HG03108 (cell line): ENCODE measurements around the gene PDE5A.
"Not testable (repeated sequence)": the region's sequence is repeated elsewhere in the genome, so short reads cannot be mapped to it uniquely, and the experiment has no call there.

ENCODE experiments used
- ATAC-seq: cut with Tn5 transposase; IDR thresholded peaks from one replicate; pipeline ENCODE4 v1.9.1; 2021; ENCODE audit warnings: moderate library complexity; ENCODE audit not compliant: unreplicated experiment

The PDE5A gene

GRCh38 chr4:119628281-119629141 lies at the start of gene PDE5A:
TSS of gene PDE5A (minus strand) at chr4:119628804. CDS start at chr4:119628671, 133 bp downstream.
- ATAC-seq, result peak; percentile 94

GRCh38 chr4:119676101-119676500 lies 47.5 kb upstream of the PDE5A start:
- no peak for ATAC-seq

GRCh38 chr4:119675391-119675790 lies 46.8 kb upstream of the PDE5A start:
- no peak for ATAC-seq

- ATAC-seq, result no peak
Observed at GRCh38 chr4:119672938-119673337, 44.3 kb upstream of the PDE5A start.

GRCh38 chr4:119672086-119672485 lies 43.5 kb upstream of the PDE5A start:
- ATAC-seq, result no peak

GRCh38 chr4:119671205-119671604 lies 42.6 kb upstream of the PDE5A start:
- no peak for ATAC-seq

GRCh38 chr4:119667802-119668201 lies 39.2 kb upstream of the PDE5A start:
- ATAC-seq, result no peak

GRCh38 chr4:119666653-119667091 lies 38.1 kb upstream of the PDE5A start:
- no peak for ATAC-seq

GRCh38 chr4:119665752-119666151 lies 37.1 kb upstream of the PDE5A start:
- ATAC-seq, result no peak

GRCh38 chr4:119664168-119664907 lies 35.7 kb upstream of the PDE5A start:
- ATAC-seq, result no peak

GRCh38 chr4:119663160-119663788 lies 34.7 kb upstream of the PDE5A start:
- ATAC-seq, result no peak

- ATAC-seq, result not testable (repeated sequence)
Observed at GRCh38 chr4:119662612-119663011, 34.0 kb upstream of the PDE5A start.

- no peak for ATAC-seq
Observed at GRCh38 chr4:119661231-119661630, 32.6 kb upstream of the PDE5A start.

GRCh38 chr4:119659576-119659975 lies 31.0 kb upstream of the PDE5A start:
- no peak for ATAC-seq

GRCh38 chr4:119657111-119657611 lies 28.6 kb upstream of the PDE5A start:
- ATAC-seq, result no peak

GRCh38 chr4:119656342-119656741 lies 27.7 kb upstream of the PDE5A start:
- ATAC-seq, result no peak

GRCh38 chr4:119655111-119655837 lies 26.7 kb upstream of the PDE5A start:
- no peak for ATAC-seq

GRCh38 chr4:119653990-119654389 lies 25.4 kb upstream of the PDE5A start:
- no peak for ATAC-seq

- no peak for ATAC-seq
Observed at GRCh38 chr4:119652998-119653397, 24.4 kb upstream of the PDE5A start.

- ATAC-seq, result no peak
Observed at GRCh38 chr4:119648398-119648797, 19.8 kb upstream of the PDE5A start.

- ATAC-seq, result no peak
Observed at GRCh38 chr4:119647558-119647957, 19.0 kb upstream of the PDE5A start.
